ENCODE data around the gene NBEAL2. TPM values are rescaled to one million over a fixed set of nuclear protein-coding genes. Genes with fewer than 3 reads are reported as not detected.

NBEAL2 gene
- total and polyA plus RNA-seq, 10 of the 15 experiments (the other 5 are each of a cell fraction or from before 2014, with no cell fraction given) = 0.07 to 127 (median 29.4) TPM

- POLR2A ChIA-PET = interaction anchor here (0.6 to 12.6 kb wide), 9 partner anchors 8 to 46 kb away, joined by 3 to 163 read pairs (median 3); partner anchors contain the start of gene NBEAL2
- SMC1A ChIA-PET (ENCODE audit: uncharacterized antibody, unreplicated experiment) = interaction anchor here (1.1 to 17.5 kb wide), 9 partner anchors 7 to 64 kb away, joined by 3 to 298 read pairs (median 5); partner anchors contain the start of genes CCDC12 and NBEAL2
- no peak for DNase-seq (ENCODE audit: low read depth, low spot score)
- RAD21 ChIA-PET (ENCODE audit: unreplicated experiment) = interaction anchor here (0.7 to 5.3 kb wide), 9 partner anchors 8 to 52 kb away, joined by 3 to 48 read pairs (median 4); no protein-coding TSS in a partner anchor
- no TSS peak for BruUV-seq (replicated peaks)
- peaks cover 8% of the 10 kb centered on the region for H3K9me3 ChIP-seq (replicated peaks; ENCODE audit: control insufficient read depth, insufficient read depth, low read length)
- intact Hi-C loops (cut with micrococcal nuclease; ENCODE audit: unreplicated experiment) = no loop called here
- 69% methylated on average over 2 of the region's 2 CpGs for WGBS (ENCODE audit: insufficient coverage, insufficient replicate concordance, low lambda C conversion rate, missing lambda C conversion rate)
- H2AFZ ChIP-seq (ENCODE audit: control insufficient read depth, low read depth, low read length) = no peak overlapping the region
- CTCF ChIA-PET = interaction anchor here (1.0 to 7.2 kb wide), 9 partner anchors 9 to 88 kb away, joined by 3 to 27 read pairs (median 4); no protein-coding TSS in a partner anchor
- no peaks in the 10 kb centered on the region for H3K27me3 ChIP-seq (replicated peaks in 1 of 2; ENCODE audit: control insufficient read depth in 2 of 2, insufficient read depth in 2 of 2, low read length in 1 of 2)
- H3K27ac ChIP-seq (ENCODE audit: control insufficient read depth, insufficient read depth) = peak overlapping the region; percentile 8; the same call in 1 of the 2 replicates
- H3K36me3 ChIP-seq (ENCODE audit: control insufficient read depth in 2 of 2, insufficient read depth in 2 of 2, low read length in 1 of 2) = peaks cover 33 to 54% of the 10 kb centered on the region in 2 experiments
- in situ Hi-C loops (cut with MboI) = no loop called here
- ATAC-seq = no peak
- peaks cover 55% of the 10 kb centered on the region for H3K4me1 ChIP-seq (ENCODE audit: control insufficient read depth, insufficient read depth, low read length)
- FAIRE-seq = no peak
- no peak overlapping the region for H3K4me3 ChIP-seq
- H3K4me2 ChIP-seq (ENCODE audit: control insufficient read depth, insufficient read depth) = no peak overlapping the region
- H3K9ac ChIP-seq (ENCODE audit: control insufficient read depth, insufficient read depth, low read length) = no peak overlapping the region
- H4K20me1 ChIP-seq (ENCODE audit: control insufficient read depth, insufficient read depth) = no peaks in the 10 kb centered on the region
- peaks cover 74% of the 10 kb centered on the region for H3K79me2 ChIP-seq (ENCODE audit: control insufficient read depth, insufficient read depth, low read length)
- TF ChIP-seq JUNB (IDR thresholded peaks at IDR 0.05) = no peak
- no peak for TF ChIP-seq ETV6 (conservative IDR thresholded peaks at IDR 0.05 in 1 of 2, IDR thresholded peaks at IDR 0.05 in 1 of 2; ENCODE audit: borderline replicate concordance in 1 of 2, low read depth in 1 of 2)
- no peak for TF ChIP-seq ASH2L (IDR thresholded peaks at IDR 0.05; ENCODE audit: borderline replicate concordance, low read depth)
- no peak for TF ChIP-seq TBL1XR1 (IDR thresholded peaks at IDR 0.05; ENCODE audit: low read depth, low read length)
- TF ChIP-seq IRF3 (IDR thresholded peaks at IDR 0.05) = no peak
- no peak for TF ChIP-seq NR2C1 (IDR thresholded peaks at IDR 0.05)
- TF ChIP-seq ATF2 (IDR thresholded peaks at IDR 0.05; ENCODE audit: low read length) = no peak
- TF ChIP-seq NFYB (IDR thresholded peaks at IDR 0.05; ENCODE audit: insufficient read depth, low read depth, low read length) = no peak
- no peak for TF ChIP-seq SKIL (IDR thresholded peaks at IDR 0.05; ENCODE audit: low read depth, poor library complexity, severe bottlenecking)
- TF ChIP-seq REST (IDR thresholded peaks at IDR 0.05; ENCODE audit: low read depth, low read length) = no peak
- TF ChIP-seq BMI1 (IDR thresholded peaks at IDR 0.05; ENCODE audit: borderline replicate concordance) = no peak
- TF ChIP-seq KLF5 (IDR thresholded peaks at IDR 0.05; ENCODE audit: partially characterized antibody) = no peak
- TF ChIP-seq RELB (IDR thresholded peaks at IDR 0.05; ENCODE audit: low read depth) = no peak
These were observed 45.4 kb upstream of the NBEAL2 start for GRCh38 chr3:46934072-46934471.

Data from GM12878 (cell line).